ENCODE data around the gene KCNQ2.

DNA sequence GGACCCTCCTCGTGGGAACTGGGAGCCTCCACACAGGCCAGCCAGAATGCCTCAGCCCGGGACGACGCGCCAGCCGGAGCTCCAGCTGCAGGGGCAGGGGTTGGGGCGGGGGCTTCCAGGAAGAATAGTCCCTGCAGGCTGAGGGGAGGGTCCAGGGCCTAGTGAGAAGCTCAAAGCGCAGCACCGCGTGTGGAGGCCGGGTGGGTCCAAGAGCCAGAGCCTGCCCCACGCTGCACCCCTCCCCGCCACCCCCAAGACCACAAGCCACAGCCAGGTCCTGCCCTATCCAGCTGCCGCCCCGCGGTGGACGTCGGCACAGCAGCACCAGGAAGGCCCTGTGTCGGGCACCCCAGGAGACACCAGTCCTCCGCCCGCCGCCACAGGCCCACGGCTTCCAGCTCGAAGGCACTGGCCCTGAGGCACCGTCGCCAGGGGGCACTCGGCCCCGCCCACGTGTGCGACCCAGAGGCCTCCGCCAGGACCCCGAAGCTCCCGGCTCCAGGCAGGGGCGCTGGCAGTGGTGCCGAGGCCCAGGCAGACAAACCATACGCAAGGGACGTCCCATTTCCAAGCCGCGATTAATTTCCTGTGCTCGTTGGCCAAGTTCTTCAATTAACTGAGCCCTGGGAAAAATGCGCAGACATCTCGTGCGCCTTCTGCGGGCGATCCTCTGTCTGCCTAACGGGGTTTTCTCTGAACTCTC lies 19.5 kb downstream of the KCNQ2 start:
- TF ChIP-seq, protein P1, sequence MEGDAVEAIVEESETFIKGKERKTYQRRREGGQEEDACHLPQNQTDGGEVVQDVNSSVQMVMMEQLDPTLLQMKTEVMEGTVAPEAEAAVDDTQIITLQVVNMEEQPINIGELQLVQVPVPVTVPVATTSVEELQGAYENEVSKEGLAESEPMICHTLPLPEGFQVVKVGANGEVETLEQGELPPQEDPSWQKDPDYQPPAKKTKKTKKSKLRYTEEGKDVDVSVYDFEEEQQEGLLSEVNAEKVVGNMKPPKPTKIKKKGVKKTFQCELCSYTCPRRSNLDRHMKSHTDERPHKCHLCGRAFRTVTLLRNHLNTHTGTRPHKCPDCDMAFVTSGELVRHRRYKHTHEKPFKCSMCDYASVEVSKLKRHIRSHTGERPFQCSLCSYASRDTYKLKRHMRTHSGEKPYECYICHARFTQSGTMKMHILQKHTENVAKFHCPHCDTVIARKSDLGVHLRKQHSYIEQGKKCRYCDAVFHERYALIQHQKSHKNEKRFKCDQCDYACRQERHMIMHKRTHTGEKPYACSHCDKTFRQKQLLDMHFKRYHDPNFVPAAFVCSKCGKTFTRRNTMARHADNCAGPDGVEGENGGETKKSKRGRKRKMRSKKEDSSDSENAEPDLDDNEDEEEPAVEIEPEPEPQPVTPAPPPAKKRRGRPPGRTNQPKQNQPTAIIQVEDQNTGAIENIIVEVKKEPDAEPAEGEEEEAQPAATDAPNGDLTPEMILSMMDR (conservative IDR thresholded peaks at IDR 0.05): no peak
- TF ChIP-seq ZFX (IDR thresholded peaks at IDR 0.05): no peak
